Loucy (cell line): Measurements from ENCODE around the gene IGSF21.

ENCODE experiments used
- CTCF ChIP-seq: fragments of 200-600 bp; sonication (generic); conservative IDR thresholded peaks from 2 replicates; pipeline ENCODE4 v1.5.1; 2014; ENCODE audit warnings: mild to moderate bottlenecking, antibody characterized with exemption, low read length
- EZH2phosphoT487 ChIP-seq: fragments of 200-600 bp; IDR thresholded peaks from 2 replicates; pipeline ENCODE4 v1.6.1; 2018; ENCODE audit warnings: antibody characterized with exemption, mild to moderate bottlenecking, moderate library complexity, borderline replicate concordance

GRCh38 chr1:18183533-18183932, 75.9 kb downstream of the IGSF21 start:
- TF ChIP-seq CTCF (no peak), EZH2phosphoT487 (no peak)
